Stimulated activated memory B cell treated with anti-CD40 and anti-IgM and Interleukin-4, amounts not matched to agents 10 μg/mL and 1 μg/mL and 100 μg/mL, for 72 hours (primary cell): ENCODE data around the gene ATL2.
"Not testable (repeated sequence)": the region's sequence is repeated elsewhere in the genome, so short reads cannot be mapped to it uniquely, and the experiment has no call there.

Experiments
- ATAC-seq: fragments of 150-1000 bp; cut with Tn5 transposase; 2 replicates; pipeline ENCODE4 v1.10.0; 2021
- H3K27ac Mint-ChIP-seq: one replicate; pipeline ENCODE4 v1.8.0; 2022; ENCODE audit warnings: mild to moderate bottlenecking, mixed read lengths
- H3K27me3 Mint-ChIP-seq: one replicate; pipeline ENCODE4 v1.8.0; 2022; ENCODE audit warnings: mixed read lengths
- H3K36me3 Mint-ChIP-seq: one replicate; pipeline ENCODE4 v1.8.0; 2022; ENCODE audit warnings: mixed read lengths
- H3K4me1 Mint-ChIP-seq: one replicate; pipeline ENCODE4 v1.8.0; 2022; ENCODE audit warnings: mixed read lengths
- H3K4me3 Mint-ChIP-seq: one replicate; pipeline ENCODE4 v1.8.0; 2022; ENCODE audit warnings: mild to moderate bottlenecking, moderate library complexity, mixed read lengths
- H3K9me3 Mint-ChIP-seq: one replicate; pipeline ENCODE4 v1.8.0; 2022; ENCODE audit warnings: mixed read lengths

ATL2 gene

GRCh38 chr2:38406597-38407110, 29.6 kb upstream of the ATL2 start:
- Mint-ChIP-seq H3K27me3 (no peaks in the 10 kb centered on the region), H3K4me1 (peaks cover 22% of the 10 kb centered on the region), H3K9me3 (no peaks in the 10 kb centered on the region), H3K27ac (no peak overlapping the region), H3K36me3 (no peaks in the 10 kb centered on the region), H3K4me3 (no peak overlapping the region)
- ATAC-seq = no peak

GRCh38 chr2:38405917-38406596, 29.0 kb upstream of the ATL2 start:
- no peak overlapping the region for H3K4me3 Mint-ChIP-seq
- no peaks in the 10 kb centered on the region for H3K9me3 Mint-ChIP-seq
- no peak overlapping the region for H3K27ac Mint-ChIP-seq

GRCh38 chr2:38400513-38400912, 23.4 kb upstream of the ATL2 start:
- no peaks in the 10 kb centered on the region for H3K36me3 Mint-ChIP-seq
- H3K27ac Mint-ChIP-seq = no peak overlapping the region
- ATAC-seq = no peak
- no peaks in the 10 kb centered on the region for H3K9me3 Mint-ChIP-seq
- H3K27me3 Mint-ChIP-seq = no peaks in the 10 kb centered on the region
- no peaks in the 10 kb centered on the region for H3K4me1 Mint-ChIP-seq
- H3K4me3 Mint-ChIP-seq = no peak overlapping the region

More at GRCh38 chr2:38405917-38406596, 29.0 kb upstream of the ATL2 start:
- H3K36me3 Mint-ChIP-seq = no peaks in the 10 kb centered on the region
- ATAC-seq = no peak
- H3K27me3 Mint-ChIP-seq = no peaks in the 10 kb centered on the region
- peaks cover 22% of the 10 kb centered on the region for H3K4me1 Mint-ChIP-seq

GRCh38 chr2:38398739-38399138, 21.7 kb upstream of the ATL2 start:
- peaks cover 13% of the 10 kb centered on the region for H3K4me1 Mint-ChIP-seq

GRCh38 chr2:38394903-38395341, 17.8 kb upstream of the ATL2 start:
- peaks cover 13% of the 10 kb centered on the region for H3K4me1 Mint-ChIP-seq
- peaks cover 40% of the 10 kb centered on the region for H3K27me3 Mint-ChIP-seq
- no peak overlapping the region for H3K27ac Mint-ChIP-seq
- H3K36me3 Mint-ChIP-seq = no peaks in the 10 kb centered on the region
- H3K9me3 Mint-ChIP-seq = peaks cover 5% of the 10 kb centered on the region
- H3K4me3 Mint-ChIP-seq = no peak overlapping the region
- ATAC-seq = no peak

More at GRCh38 chr2:38398739-38399138, 21.7 kb upstream of the ATL2 start:
- no peak for ATAC-seq
- no peak overlapping the region for H3K27ac Mint-ChIP-seq
- H3K9me3 Mint-ChIP-seq = peaks cover 5% of the 10 kb centered on the region
- no peaks in the 10 kb centered on the region for H3K36me3 Mint-ChIP-seq
- no peak overlapping the region for H3K4me3 Mint-ChIP-seq
- H3K27me3 Mint-ChIP-seq = peaks cover 14% of the 10 kb centered on the region

- no peak for ATAC-seq
- peaks cover 14% of the 10 kb centered on the region for H3K4me1 Mint-ChIP-seq
These were observed 17.0 kb upstream of the ATL2 start for GRCh38 chr2:38394041-38394440.

GRCh38 chr2:38390947-38391346, 13.9 kb upstream of the ATL2 start:
- no peak overlapping the region for H3K27ac Mint-ChIP-seq
- ATAC-seq = no peak
- H3K4me3 Mint-ChIP-seq = no peak overlapping the region
- H3K27me3 Mint-ChIP-seq = peaks cover 44% of the 10 kb centered on the region
- H3K9me3 Mint-ChIP-seq = peaks cover 5% of the 10 kb centered on the region
- no peaks in the 10 kb centered on the region for H3K36me3 Mint-ChIP-seq
- H3K4me1 Mint-ChIP-seq = peaks cover 27% of the 10 kb centered on the region

More at GRCh38 chr2:38394041-38394440, 17.0 kb upstream of the ATL2 start:
- Mint-ChIP-seq H3K4me3 (no peak overlapping the region), H3K9me3 (peaks cover 5% of the 10 kb centered on the region), H3K36me3 (no peaks in the 10 kb centered on the region), H3K27ac (no peak overlapping the region), H3K27me3 (peaks cover 44% of the 10 kb centered on the region)

GRCh38 chr2:38387887-38388286, 10.8 kb upstream of the ATL2 start:
- H3K9me3 Mint-ChIP-seq = no peaks in the 10 kb centered on the region
- no peak overlapping the region for H3K4me3 Mint-ChIP-seq
- no peaks in the 10 kb centered on the region for H3K36me3 Mint-ChIP-seq
- H3K27ac Mint-ChIP-seq = peak overlapping the region; percentile 40
- H3K27me3 Mint-ChIP-seq = peaks cover 27% of the 10 kb centered on the region
- ATAC-seq = no peak
- peaks cover 17% of the 10 kb centered on the region for H3K4me1 Mint-ChIP-seq

- Mint-ChIP-seq H3K36me3 (no peaks in the 10 kb centered on the region), H3K27ac (no peak overlapping the region), H3K4me1 (peaks cover 17% of the 10 kb centered on the region), H3K9me3 (no peaks in the 10 kb centered on the region), H3K27me3 (peaks cover 22% of the 10 kb centered on the region), H3K4me3 (no peak overlapping the region)
- ATAC-seq = no peak
These were observed 9.7 kb upstream of the ATL2 start for GRCh38 chr2:38386821-38387220.

GRCh38 chr2:38386377-38386776, 9.3 kb upstream of the ATL2 start:
- no peaks in the 10 kb centered on the region for H3K9me3 Mint-ChIP-seq
- H3K4me3 Mint-ChIP-seq = no peak overlapping the region
- H3K27ac Mint-ChIP-seq = peak overlapping the region; percentile 51
- H3K4me1 Mint-ChIP-seq = peaks cover 17% of the 10 kb centered on the region
- peaks cover 19% of the 10 kb centered on the region for H3K27me3 Mint-ChIP-seq
- H3K36me3 Mint-ChIP-seq = no peaks in the 10 kb centered on the region
- ATAC-seq = no peak

GRCh38 chr2:38384338-38384737, 7.3 kb upstream of the ATL2 start:
- Mint-ChIP-seq H3K36me3 (no peaks in the 10 kb centered on the region), H3K4me3 (no peak overlapping the region), H3K27me3 (no peaks in the 10 kb centered on the region), H3K9me3 (no peaks in the 10 kb centered on the region), H3K27ac (no peak overlapping the region), H3K4me1 (peaks cover 22% of the 10 kb centered on the region)
- ATAC-seq = no peak

- not testable (repeated sequence) for H3K36me3 Mint-ChIP-seq, H3K27ac Mint-ChIP-seq, H3K9me3 Mint-ChIP-seq, H3K4me3 Mint-ChIP-seq, ATAC-seq, H3K27me3 Mint-ChIP-seq
- H3K4me1 Mint-ChIP-seq = peaks cover 18% of the 10 kb centered on the region
These were observed 6.7 kb upstream of the ATL2 start for GRCh38 chr2:38383741-38384140.

- no peaks in the 10 kb centered on the region for H3K9me3 Mint-ChIP-seq
- ATAC-seq = no peak
- no peaks in the 10 kb centered on the region for H3K27me3 Mint-ChIP-seq
- no peak overlapping the region for H3K4me3 Mint-ChIP-seq
- no peak overlapping the region for H3K27ac Mint-ChIP-seq
- H3K36me3 Mint-ChIP-seq = no peaks in the 10 kb centered on the region
- peaks cover 17% of the 10 kb centered on the region for H3K4me1 Mint-ChIP-seq
These were observed 4.5 kb upstream of the ATL2 start for GRCh38 chr2:38381381-38382143.

- Mint-ChIP-seq H3K27ac (no peak overlapping the region), H3K4me3 (no peak overlapping the region), H3K36me3 (no peaks in the 10 kb centered on the region), H3K4me1 (peaks cover 21% of the 10 kb centered on the region), H3K9me3 (no peaks in the 10 kb centered on the region), H3K27me3 (no peaks in the 10 kb centered on the region)
- ATAC-seq = no peak
These were observed 3.5 kb upstream of the ATL2 start for GRCh38 chr2:38380397-38381130.

GRCh38 chr2:38376346-38377049, 575 bp downstream of the ATL2 start:
- ATAC-seq = peak; percentile 86
- peak overlapping the region; percentile 88 for H3K27ac Mint-ChIP-seq
- H3K4me3 Mint-ChIP-seq = peak overlapping the region; percentile 95
- no peaks in the 10 kb centered on the region for H3K9me3 Mint-ChIP-seq
- no peaks in the 10 kb centered on the region for H3K36me3 Mint-ChIP-seq
- no peaks in the 10 kb centered on the region for H3K27me3 Mint-ChIP-seq
- peaks cover 51% of the 10 kb centered on the region for H3K4me1 Mint-ChIP-seq
